NCI-H1436 treated with DMSO at 0.1 percent for 48 hours (cell line): ENCODE data around the gene FER.
"Not testable (repeated sequence)": the region's sequence is repeated elsewhere in the genome, so short reads cannot be mapped to it uniquely, and the experiment has no call there.

Experiments used
- DNase-seq: peaks from one replicate; lab custom pipeline; 2025; lab: John Stamatoyannopoulos, UW

The FER gene

GRCh38 chr5:108881133-108881532, 133.4 kb downstream of the FER start:
- DNase-seq: no peak

- no peak for DNase-seq
These were observed 137.0 kb downstream of the FER start for GRCh38 chr5:108884736-108885135.

- no peak for DNase-seq
These were observed 150.6 kb downstream of the FER start for GRCh38 chr5:108898257-108898656.

DNA sequence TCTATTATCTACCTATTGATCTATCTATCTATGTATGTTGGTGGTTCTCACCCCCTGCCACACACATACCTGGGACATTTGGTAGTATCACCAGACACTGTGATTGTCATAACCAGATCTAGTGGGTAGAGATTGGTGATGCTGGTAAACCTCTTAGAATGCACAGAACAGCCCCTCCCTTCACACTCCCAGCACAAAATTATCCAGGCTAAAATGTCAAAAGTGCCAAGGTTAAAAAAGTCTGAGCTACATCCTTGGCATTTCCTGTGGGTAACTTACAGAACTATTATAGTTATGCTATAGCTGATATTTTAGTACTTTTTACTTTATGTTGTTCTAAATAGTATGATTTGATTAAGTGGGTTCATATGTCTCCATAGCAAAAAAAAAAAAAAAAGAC, 151.0 kb downstream of the FER start:
- no peak for DNase-seq

GRCh38 chr5:108899244-108899643, 151.5 kb downstream of the FER start:
- DNase-seq: not testable (repeated sequence)

- DNase-seq: no peak
These were observed 153.0 kb downstream of the FER start for GRCh38 chr5:108900668-108901067.

DNA sequence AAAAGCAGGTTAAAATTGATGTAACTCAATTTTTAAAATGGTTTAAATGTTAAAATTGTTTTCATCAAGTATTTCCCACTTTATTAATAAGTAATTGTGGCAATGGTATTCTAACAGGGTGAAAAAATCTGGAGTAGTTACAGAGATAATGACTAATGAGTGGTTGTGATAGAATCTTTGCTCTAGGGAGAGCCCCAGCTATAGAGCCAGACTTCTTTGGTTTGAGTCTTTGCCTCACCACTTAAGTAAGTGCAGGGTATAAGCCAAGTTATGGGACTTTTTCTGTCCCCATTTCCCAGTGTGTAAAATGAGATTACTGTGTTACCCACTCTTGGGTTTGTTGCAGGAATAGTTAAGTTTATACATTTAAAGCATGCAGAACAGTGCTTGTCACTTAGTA, 158.1 kb downstream of the FER start:
- DNase-seq: no peak

GRCh38 chr5:108910627-108911026, 162.9 kb downstream of the FER start:
- no peak for DNase-seq

- DNase-seq: no peak
These were observed 163.4 kb downstream of the FER start for GRCh38 chr5:108911055-108911454.

- DNase-seq: no peak
These were observed 169.9 kb downstream of the FER start for GRCh38 chr5:108917596-108917995.

DNA sequence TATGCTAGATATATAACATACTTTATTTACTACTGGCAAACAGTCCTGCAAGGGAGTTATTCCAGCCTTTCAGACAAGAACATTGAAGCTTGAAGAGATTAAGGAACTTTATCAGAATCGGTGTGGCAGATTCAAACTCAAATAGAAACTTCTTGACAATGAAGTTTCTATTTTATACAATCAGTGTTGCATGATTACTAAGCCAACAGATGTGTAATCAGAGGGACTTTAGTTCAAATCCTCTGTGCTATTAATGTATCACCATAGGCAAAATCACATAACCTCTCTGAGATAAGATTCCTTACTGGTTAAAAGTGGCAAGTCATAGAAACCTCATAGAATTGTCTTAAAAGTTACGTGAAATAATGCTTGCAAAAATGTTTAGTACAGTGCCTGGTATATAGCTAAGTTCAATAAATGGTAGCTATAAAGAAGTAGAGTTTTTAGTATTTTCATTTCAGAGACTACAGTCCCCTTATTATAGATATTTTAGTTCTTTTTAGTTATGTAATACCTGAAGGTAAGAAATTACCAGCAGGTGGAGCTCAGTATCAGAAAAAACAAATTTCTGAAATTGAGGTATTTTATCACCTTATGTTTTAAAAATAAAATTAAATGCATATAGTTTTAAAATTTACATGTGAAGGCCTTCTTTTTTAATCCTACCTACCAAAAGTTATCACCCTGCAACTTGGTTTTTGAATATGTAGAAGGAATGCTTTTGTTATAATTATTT, 172.1 kb downstream of the FER start:
- DNase-seq: no peak

- no peak for DNase-seq
These were observed 176.8 kb downstream of the FER start for GRCh38 chr5:108924457-108924961.

GRCh38 chr5:108925073-108925472, 177.4 kb downstream of the FER start:
- no peak for DNase-seq

DNA sequence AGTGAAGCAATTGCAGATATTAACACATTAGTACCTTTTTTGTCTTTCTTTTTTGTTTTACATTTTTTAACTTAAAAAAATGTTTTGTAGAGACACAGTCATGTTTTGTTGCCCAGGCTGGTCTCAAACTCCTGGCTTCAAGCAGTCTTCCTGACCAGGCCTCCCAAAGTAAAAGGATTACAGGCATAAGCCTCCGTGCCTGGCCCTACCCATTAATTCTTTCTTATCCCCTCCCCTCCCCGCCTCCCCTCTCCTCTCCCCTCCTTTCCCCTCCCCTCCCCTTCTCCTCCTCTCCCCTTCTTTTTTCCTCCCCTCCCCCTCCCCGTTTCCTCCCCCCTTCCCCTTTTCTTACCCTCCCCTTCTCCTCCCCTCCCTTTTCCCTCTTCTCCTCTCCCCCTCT, 182.4 kb downstream of the FER start:
- no peak for DNase-seq

- no peak for DNase-seq
These were observed 187.9 kb downstream of the FER start for GRCh38 chr5:108935611-108936010.

DNA sequence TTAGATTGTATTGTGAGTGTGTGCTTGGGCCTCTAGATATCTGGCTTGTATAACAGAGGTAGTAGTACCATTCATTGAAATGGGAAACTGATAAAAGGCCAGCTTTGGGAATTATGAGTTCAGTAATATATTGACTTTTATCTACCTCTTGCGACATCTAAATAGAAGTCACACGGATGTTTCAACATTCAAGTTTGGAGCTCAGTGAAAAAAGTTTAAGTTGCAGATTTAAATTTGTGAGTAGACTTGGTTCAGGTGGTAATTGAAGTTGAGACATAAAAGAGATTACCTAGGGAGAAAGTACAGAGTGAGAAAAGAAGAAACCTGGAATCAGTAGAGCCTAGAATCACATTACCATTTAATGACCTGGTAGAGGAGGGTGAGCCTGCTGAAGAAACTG, 189.5 kb downstream of the FER start:
- no peak for DNase-seq

- DNase-seq: no peak
These were observed 192.8 kb downstream of the FER start for GRCh38 chr5:108940506-108940905.

GRCh38 chr5:108941746-108942145, 194.0 kb downstream of the FER start:
- DNase-seq: no peak

DNA sequence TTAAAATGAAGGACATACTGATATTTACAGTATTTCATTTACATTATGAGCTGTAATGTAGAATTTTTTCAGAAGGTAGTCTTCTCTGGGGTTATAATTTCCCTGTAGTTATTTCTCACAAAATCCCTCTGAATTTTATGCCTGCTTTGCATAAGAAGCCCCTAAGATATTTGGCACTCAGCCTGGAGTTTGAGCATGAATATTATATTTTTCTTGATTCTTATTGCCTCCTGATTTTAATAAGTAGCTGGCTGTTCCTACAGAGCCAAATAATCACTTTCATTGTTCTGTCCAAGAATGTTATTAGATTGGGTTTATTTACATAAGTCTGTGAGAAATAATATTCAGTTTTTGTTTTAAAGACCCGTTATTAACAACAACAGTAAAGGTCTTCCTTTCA, 195.0 kb downstream of the FER start:
- DNase-seq: no peak

DNA sequence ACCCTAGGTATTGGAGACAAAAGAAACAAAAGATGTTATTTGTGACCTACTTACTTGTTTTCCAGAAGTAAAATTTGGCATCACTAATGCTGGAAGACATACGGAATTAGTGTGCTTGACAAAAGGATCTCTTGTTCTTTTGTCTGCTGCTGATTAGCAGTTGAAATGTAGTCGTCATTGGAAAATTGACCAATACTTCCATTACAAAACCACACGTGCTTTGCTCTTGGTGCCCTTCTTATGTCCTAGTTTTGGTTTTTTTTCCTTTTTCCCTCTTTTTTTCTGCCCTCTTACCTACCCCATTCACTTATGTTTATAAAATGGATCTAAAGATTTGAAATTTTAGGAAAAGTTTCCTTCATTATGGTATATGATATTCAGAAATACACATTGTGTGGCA, 197.4 kb downstream of the FER start:
- no peak for DNase-seq

DNA sequence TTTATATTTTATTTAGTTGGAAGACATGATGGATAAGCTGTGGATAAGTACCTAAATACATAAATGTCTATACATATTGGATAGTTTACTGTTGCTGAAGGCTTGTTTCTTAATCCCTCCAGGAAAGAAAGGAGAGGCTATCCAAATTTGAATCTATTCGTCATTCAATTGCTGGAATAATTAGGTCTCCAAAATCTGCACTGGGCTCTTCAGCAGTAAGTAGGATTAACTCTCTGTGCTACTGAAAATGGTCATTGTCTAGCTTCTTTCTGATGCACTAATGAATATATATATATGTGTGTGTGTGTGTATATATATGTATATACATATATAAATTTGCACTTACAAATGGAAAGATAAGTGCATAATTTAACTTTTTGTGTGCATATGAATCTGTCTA, 198.3 kb downstream of the FER start:
- DNase-seq: no peak

DNA sequence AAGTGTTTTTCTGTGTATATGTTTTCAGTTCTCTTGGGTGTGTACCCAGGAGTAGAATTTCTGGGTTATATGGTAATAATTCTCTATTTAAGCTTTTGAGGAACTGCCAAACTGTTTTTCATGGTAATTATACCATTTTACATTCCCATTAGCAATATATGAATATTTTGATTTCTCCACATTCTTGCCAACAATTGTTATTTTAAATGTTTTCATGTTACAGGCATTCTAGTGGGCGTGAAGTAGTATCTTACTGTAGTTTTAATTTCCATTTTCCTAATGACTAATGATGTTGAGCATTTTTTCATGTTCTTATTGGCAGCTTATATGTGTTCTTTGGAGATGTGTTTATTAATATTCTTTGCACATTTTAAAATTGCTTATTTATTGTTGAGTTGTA, 199.5 kb downstream of the FER start:
- no peak for DNase-seq

GRCh38 chr5:108950276-108950675, 202.6 kb downstream of the FER start:
- DNase-seq: no peak

GRCh38 chr5:108953940-108954339, 206.2 kb downstream of the FER start:
- DNase-seq: no peak
